IMR-90 (cell line): ENCODE measurements around the gene KDM2A. TPM values are rescaled to one million over a fixed set of nuclear protein-coding genes. Genes with fewer than 3 reads are reported as not detected.

ENCODE experiments used
- ATAC-seq: fragments of 200-7000 bp; cut with Tn5 transposase; 2 replicates; pipeline ENCODE4 v1.9.1; 2020; ENCODE audit warnings: low read depth, mild to moderate bottlenecking, moderate library complexity
- BruUV-seq: library from RNA; stranded (reverse); fragments of 400-500 nt; replicated peaks from 2 replicates; lab custom pipeline; 2021; lab: Mats Ljungman, UMichigan
- CTCF ChIA-PET: fragments of 300-600 bp; formaldehyde crosslinking; extraction: SDS; loops from one replicate; lab custom pipeline; 2021; ENCODE audit warnings: antibody characterized with exemption; lab: Yijun Ruan, JAX
- POLR2A ChIA-PET: fragments of 300-600 bp; sonication (Branson Sonifier 250); formaldehyde crosslinking; loops from one replicate; lab custom pipeline; 2022; ENCODE audit warnings: antibody characterized with exemption; ENCODE audit not compliant: unreplicated experiment; lab: Charles Lee
- DNase-seq: peaks from one replicate; pipeline ENCODE4 v3.0.0; 2013
- H2AFZ ChIP-seq: replicated peaks from 2 replicates; pipeline ENCODE3; 2013; ENCODE audit warnings: low read length, mild to moderate bottlenecking; ENCODE audit not compliant: poor library complexity
- H2AK5ac ChIP-seq: 2 replicates; pipeline ENCODE4 v1.6.1; 2013; ENCODE audit warnings: low read depth, low read length, inconsistent platforms
- H2AK9ac ChIP-seq: replicated peaks from 2 replicates; pipeline ENCODE3; 2013; ENCODE audit warnings: mild to moderate bottlenecking, low read depth, low read length, moderate library complexity; ENCODE audit not compliant: poor library complexity
- H2BK120ac ChIP-seq: 2 replicates; pipeline ENCODE4 v1.6.1; 2013; ENCODE audit warnings: low read depth, low read length, inconsistent platforms
- H2BK15ac ChIP-seq: 3 replicates; pipeline ENCODE4 v1.6.1; 2013; ENCODE audit warnings: low read depth, low read length, inconsistent platforms
- H2BK20ac ChIP-seq: 2 replicates; pipeline ENCODE4 v1.6.1; 2013; ENCODE audit warnings: low read depth, mild to moderate bottlenecking, inconsistent platforms, low read length, moderate library complexity
- H2BK5ac ChIP-seq: 2 replicates; pipeline ENCODE4 v1.6.1; 2013; ENCODE audit warnings: mild to moderate bottlenecking, low read depth, low read length, inconsistent platforms; ENCODE audit not compliant: poor library complexity, severe bottlenecking
- H3K14ac ChIP-seq: replicated peaks from 2 replicates; pipeline ENCODE4 v1.6.1; 2013; ENCODE audit warnings: low read depth, low read length, inconsistent platforms
- H3K18ac ChIP-seq: 2 replicates; pipeline ENCODE4 v1.6.1; 2013; ENCODE audit warnings: low read depth, low read length, control low read depth
- H3K23ac ChIP-seq: 2 replicates; pipeline ENCODE4 v1.6.1; 2013; ENCODE audit warnings: low read depth, low read length, inconsistent platforms
- H3K27ac ChIP-seq: 2 replicates; pipeline ENCODE4 v1.5.1; 2013; ENCODE audit warnings: mild to moderate bottlenecking, control low read depth, low read length; ENCODE audit not compliant: insufficient read depth
- H3K27me3 ChIP-seq: 2 replicates; pipeline ENCODE4 v1.6.1; 2013; ENCODE audit warnings: low read length; ENCODE audit not compliant: control insufficient read depth, insufficient read depth
- H3K36me3 ChIP-seq: 2 replicates; pipeline ENCODE4 v1.6.1; 2013; ENCODE audit warnings: low read length, mixed read lengths; ENCODE audit not compliant: control insufficient read depth, insufficient read depth
- H3K4ac ChIP-seq: 2 replicates; pipeline ENCODE4 v1.6.1; 2013; ENCODE audit warnings: low read depth, low read length, inconsistent platforms
- H3K4me1 ChIP-seq: 2 replicates; pipeline ENCODE4 v1.6.1; 2013; ENCODE audit warnings: low read length, mixed read lengths; ENCODE audit not compliant: control insufficient read depth, insufficient read depth
- H3K4me2 ChIP-seq: 2 replicates; pipeline ENCODE4 v1.6.1; 2013; ENCODE audit warnings: low read depth, mild to moderate bottlenecking, control low read depth, low read length, moderate library complexity
- H3K4me3 ChIP-seq: 2 replicates; pipeline ENCODE4 v1.5.1; 2013; ENCODE audit warnings: low read depth, mild to moderate bottlenecking, control low read depth, low read length, moderate library complexity; ENCODE audit not compliant: insufficient read depth
- H3K56ac ChIP-seq: 2 replicates; pipeline ENCODE4 v1.6.1; 2013; ENCODE audit warnings: low read length, inconsistent platforms; ENCODE audit not compliant: insufficient read depth; ENCODE audit errors: extremely low read depth
- H3K79me1 ChIP-seq, 2 experiments: 2 replicates each; pipeline ENCODE4 v1.6.1; 2013; ENCODE audit warnings: low read length in 2 of 2, inconsistent platforms in 1 of 2, low read depth in 1 of 2
- H3K9ac ChIP-seq: 2 replicates; pipeline ENCODE4 v1.6.1; 2013; ENCODE audit warnings: low read depth, low read length, control low read depth
- H3K9me1 ChIP-seq: 2 replicates; pipeline ENCODE4 v1.6.1; 2013; ENCODE audit warnings: low read length, inconsistent platforms; ENCODE audit not compliant: insufficient read depth
- H3K9me3 ChIP-seq: 2 replicates; pipeline ENCODE4 v1.6.1; 2013; ENCODE audit warnings: low read length; ENCODE audit not compliant: control insufficient read depth, insufficient read depth
- H4K20me1 ChIP-seq: 2 replicates; pipeline ENCODE4 v1.6.1; 2013; ENCODE audit warnings: low read length, inconsistent platforms; ENCODE audit not compliant: insufficient read depth
- H4K5ac ChIP-seq: 2 replicates; pipeline ENCODE4 v1.6.1; 2013; ENCODE audit warnings: mild to moderate bottlenecking, low read depth, low read length, control low read depth
- H4K8ac ChIP-seq, 2 experiments: 2 replicates each; pipeline ENCODE4 v1.6.1; 2013; ENCODE audit warnings: low read depth in 2 of 2, low read length in 2 of 2, control low read depth in 1 of 2, inconsistent platforms in 1 of 2
- H4K91ac ChIP-seq: 2 replicates; pipeline ENCODE4 v1.6.1; 2013; ENCODE audit warnings: low read depth, low read length, inconsistent platforms; ENCODE audit not compliant: insufficient read depth
- MAFK ChIP-seq: IDR thresholded peaks from 2 replicates; pipeline ENCODE4 v1.6.1; 2012; ENCODE audit warnings: low read depth, low read length, improper control_type of control experiment
- MXI1 ChIP-seq: IDR thresholded peaks from 2 replicates; pipeline ENCODE4 v1.6.1; 2012; ENCODE audit warnings: low read depth, mild to moderate bottlenecking, low read length, moderate library complexity, borderline replicate concordance
- WGBS, 2 experiments: methylation state at CpG; one replicate each; pipeline versions ENCODE4 v1.1.5 to v1.1.7; 2013; ENCODE audit warnings: missing lambda C conversion rate in 2 of 2; ENCODE audit not compliant: insufficient read length in 1 of 2; ENCODE audit errors: extremely low coverage in 2 of 2; 5-methylcytosine and 5-hydroxymethylcytosine counted together
- dilution Hi-C: fragments of 300-500 bp; cut with HindIII; formaldehyde crosslinking; loops from one replicate; pipeline ENCODE4 v1.14.3; 2018; ENCODE audit warnings: low sequenced_read_pairs; ENCODE audit not compliant: unreplicated experiment
- in situ Hi-C: fragments of 300-500 bp; cut with MboI; formaldehyde crosslinking; loops from 3 replicates; pipeline ENCODE4 v1.14.3; 2019; ENCODE audit warnings: low sequenced_read_pairs, inconsistent platforms, mixed read lengths
- intact Hi-C: fragments of 100-400 bp; cut with micrococcal nuclease; formaldehyde crosslinking; loops from 2 replicates; pipeline ENCODE4 v1.10.0; 2022
- polyA plus RNA-seq, 3 experiments: library from polyadenylated mRNA; depleted of rRNA; stranded (reverse); fragments of >200 nt; gene quantifications; 2 replicates each; pipeline ENCODE4 v1.2.3, GENCODE V29; 2012; ENCODE audit warnings: low replicate concordance in 1 of 3
- total RNA-seq: library from RNA; depleted of rRNA; stranded (reverse); fragments of >200 nt; gene quantifications from 2 replicates; pipeline ENCODE4 v1.2.3, GENCODE V29; 2012

The KDM2A gene
- total and polyA plus RNA-seq, 2 of the 4 experiments (the other 2 are of a cell fraction): 26.7 to 42.6 TPM

GRCh38 chr11:67282155-67282875, 163.3 kb downstream of the KDM2A start:
- BruUV-seq: no TSS peak
- TF ChIP-seq MAFK: no peak
- TF ChIP-seq MXI1: no peak
- POLR2A ChIA-PET: no interaction called here

More at GRCh38 chr11:67282155-67282875, 163.3 kb downstream of the KDM2A start:
- Histone ChIP-seq H3K4me2 (no peak overlapping the region), H2AFZ (peak overlapping the region; percentile 14), H2BK120ac (no peak overlapping the region), H3K9me3 (no peaks in the 10 kb centered on the region), H2AK5ac (no peak overlapping the region), H3K4me1 (peaks cover 6% of the 10 kb centered on the region), H3K9ac (no peak overlapping the region), H3K27me3 (no peaks in the 10 kb centered on the region), H3K36me3 (peaks cover 69% of the 10 kb centered on the region), H3K56ac (no peak overlapping the region), H3K18ac (no peak overlapping the region), H2AK9ac (no peak overlapping the region), H3K23ac (no peak overlapping the region), H2BK15ac (no peak overlapping the region), H3K14ac (no peak overlapping the region), H4K5ac (no peak overlapping the region), H3K79me1 (peaks cover 15 to 40% of the 10 kb centered on the region in 2 experiments), H3K27ac (no peak overlapping the region), H4K91ac (no peak overlapping the region), H4K20me1 (peaks cover 5% of the 10 kb centered on the region; the same call in 1 of the 2 replicates), H4K8ac (no peak overlapping the region), H3K9me1 (peaks cover 6% of the 10 kb centered on the region), H2BK5ac (no peak overlapping the region), H3K4ac (no peak overlapping the region), H2BK20ac (no peak overlapping the region), H3K4me3 (no peak overlapping the region)
- intact Hi-C loops (no loop called here), in situ Hi-C loops (no loop called here), dilution Hi-C loops (no loop called here)
- CTCF ChIA-PET: no interaction called here
- ATAC-seq: no peak
- DNase-seq: no peak
- WGBS, 2 experiments: 96% methylated on average over 4 of the region's 20 CpGs; no CpG with 5 or more reads in 1 of the 2 experiments
